ENCODE measurements around the gene SERTAD1.
"Not testable (repeated sequence)": the region's sequence is repeated elsewhere in the genome, so short reads cannot be mapped to it uniquely, and the experiment has no call there.

DNA sequence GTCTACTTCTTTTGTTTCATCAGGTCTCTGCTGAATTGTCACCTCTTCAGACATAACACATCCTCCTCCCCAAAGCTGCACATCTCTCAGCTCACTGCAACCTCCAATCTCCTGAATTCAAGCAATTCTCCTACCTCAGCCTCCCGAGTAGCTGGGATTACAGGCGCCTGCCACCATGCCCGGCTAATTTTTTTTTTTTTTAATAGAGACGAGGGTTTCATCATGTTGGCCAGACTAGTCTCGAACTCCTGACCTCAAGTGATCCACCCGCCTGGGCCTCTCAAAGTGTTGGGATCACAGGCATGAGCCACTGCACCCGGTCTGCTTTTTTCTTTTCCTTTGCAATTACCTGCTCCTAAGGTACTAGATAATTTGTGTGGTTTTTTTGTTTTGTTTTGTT is 7.0 kb upstream of the SERTAD1 start:
- TF ChIP-seq EZH2 (IDR thresholded peaks at IDR 0.05; ENCODE audit: borderline replicate concordance, low read length); CTCF (IDR thresholded peaks at IDR 0.05; ENCODE audit: low read length): not testable (repeated sequence)

Data from OCI-LY1 (cell line).